Fibroblast of upper back skin (primary cell): ENCODE results near the gene SEC31B.

Experiments used
- DNase-seq: peaks from one replicate; pipeline ENCODE4 v3.0.0-alpha.2; 2013

SEC31B gene

DNA sequence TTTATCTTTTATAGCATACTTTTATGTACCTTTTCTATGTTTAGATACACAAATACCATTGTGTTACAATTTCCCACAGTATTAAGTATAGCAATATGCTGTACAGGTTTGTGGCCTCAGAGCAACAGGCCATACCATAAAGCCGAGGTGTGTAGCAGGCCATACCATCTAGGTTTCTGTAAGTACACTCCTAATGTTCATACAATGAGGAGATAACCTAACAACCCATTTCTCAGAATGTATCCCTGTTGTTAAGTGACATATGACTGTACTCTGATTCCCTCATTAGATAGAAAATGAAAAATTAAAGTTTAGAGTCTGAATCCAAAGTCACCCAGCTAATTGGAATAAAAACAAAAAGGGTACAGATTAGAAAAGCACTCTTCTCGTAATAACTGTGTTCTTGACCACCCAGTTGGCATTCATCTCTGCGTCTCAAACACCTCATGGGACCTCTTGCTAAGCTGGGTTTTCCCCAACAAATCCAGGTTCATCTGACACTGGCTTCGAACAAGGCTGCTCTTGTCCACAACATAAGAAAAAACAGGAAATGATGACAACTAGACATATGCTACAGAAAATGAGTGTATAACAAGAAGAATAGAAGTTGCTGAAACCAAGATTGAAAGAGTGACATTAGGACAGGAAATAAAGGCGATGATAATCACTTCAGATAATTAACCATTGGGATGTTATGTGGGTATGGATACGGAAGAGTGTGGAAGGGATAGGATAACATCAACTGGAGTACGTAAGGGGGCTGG lies 8.6 kb upstream of the SEC31B start:
- DNase-seq = no peak

- DNase-seq = no peak
Measured at GRCh38 chr10:100524638-100525037, 5.0 kb upstream of the SEC31B start.

DNA sequence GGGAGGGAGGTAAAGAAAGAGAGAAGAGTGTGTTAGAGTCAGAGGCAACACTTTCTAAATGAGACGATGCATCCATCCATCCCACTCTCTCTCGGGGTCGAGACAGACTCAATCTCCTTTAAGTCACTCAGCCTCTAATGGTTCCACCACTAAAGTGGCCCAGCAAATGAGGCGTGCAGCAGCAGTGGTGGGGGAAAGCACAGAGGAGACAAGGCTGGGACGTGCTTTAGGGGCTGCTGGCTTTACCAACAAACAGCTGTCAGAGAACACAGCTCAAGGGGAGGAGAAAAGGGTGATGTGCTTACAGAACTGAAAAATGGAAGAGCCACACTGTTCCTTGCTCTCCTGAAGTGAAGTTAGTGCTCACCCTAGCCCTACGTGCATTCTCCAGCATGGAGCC lies 4.5 kb upstream of the SEC31B start:
- DNase-seq = no peak

DNA sequence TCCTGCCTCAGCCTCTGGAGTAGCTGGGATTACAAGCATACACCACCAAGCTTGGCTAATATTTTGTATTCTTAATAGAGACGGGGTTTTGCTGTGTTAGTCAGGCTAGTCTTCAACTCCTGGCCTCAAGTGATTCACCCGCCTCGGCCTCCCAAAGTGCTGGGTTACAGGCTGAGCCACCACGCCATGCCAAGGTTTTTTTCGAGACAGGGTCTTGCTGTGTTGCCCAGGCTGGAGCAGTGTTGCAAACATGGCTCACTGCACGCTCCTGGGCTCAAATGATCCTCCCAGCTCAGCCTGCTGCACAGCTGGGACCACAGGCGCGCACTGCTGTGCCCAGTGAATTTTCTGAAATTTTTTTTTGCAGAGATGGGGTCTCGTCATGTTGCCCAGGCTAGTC lies 3.3 kb upstream of the SEC31B start:
- DNase-seq = no peak

GRCh38 chr10:100522107-100522801 lies 2.6 kb upstream of the SEC31B start:
- DNase-seq = no peak

GRCh38 chr10:100520811-100521210 lies 1.1 kb upstream of the SEC31B start:
- DNase-seq = no peak

GRCh38 chr10:100518761-100519241 lies 860 bp downstream of the SEC31B start:
- DNase-seq = peak; percentile 64

DNA sequence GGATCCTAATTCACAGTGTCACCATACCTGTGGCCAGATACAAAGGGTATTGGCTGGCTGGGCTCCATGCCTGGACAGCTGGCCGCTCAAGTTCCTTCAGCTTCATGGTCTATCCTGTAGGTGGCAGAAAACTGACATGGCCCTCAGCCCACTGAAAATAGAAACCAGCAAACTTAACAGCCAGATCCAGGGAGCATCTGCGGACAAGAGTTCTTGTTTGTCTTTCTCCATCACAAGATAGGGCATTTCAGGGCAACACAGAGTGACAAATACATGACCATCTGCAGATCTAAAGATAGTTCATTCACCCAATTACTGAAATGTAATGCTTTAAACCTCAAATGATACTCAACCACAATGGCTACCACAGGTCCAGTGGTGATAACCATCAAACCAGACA lies 2.8 kb downstream of the SEC31B start:
- no peak for DNase-seq

GRCh38 chr10:100515612-100516011 lies 4.0 kb downstream of the SEC31B start:
- no peak for DNase-seq

DNA sequence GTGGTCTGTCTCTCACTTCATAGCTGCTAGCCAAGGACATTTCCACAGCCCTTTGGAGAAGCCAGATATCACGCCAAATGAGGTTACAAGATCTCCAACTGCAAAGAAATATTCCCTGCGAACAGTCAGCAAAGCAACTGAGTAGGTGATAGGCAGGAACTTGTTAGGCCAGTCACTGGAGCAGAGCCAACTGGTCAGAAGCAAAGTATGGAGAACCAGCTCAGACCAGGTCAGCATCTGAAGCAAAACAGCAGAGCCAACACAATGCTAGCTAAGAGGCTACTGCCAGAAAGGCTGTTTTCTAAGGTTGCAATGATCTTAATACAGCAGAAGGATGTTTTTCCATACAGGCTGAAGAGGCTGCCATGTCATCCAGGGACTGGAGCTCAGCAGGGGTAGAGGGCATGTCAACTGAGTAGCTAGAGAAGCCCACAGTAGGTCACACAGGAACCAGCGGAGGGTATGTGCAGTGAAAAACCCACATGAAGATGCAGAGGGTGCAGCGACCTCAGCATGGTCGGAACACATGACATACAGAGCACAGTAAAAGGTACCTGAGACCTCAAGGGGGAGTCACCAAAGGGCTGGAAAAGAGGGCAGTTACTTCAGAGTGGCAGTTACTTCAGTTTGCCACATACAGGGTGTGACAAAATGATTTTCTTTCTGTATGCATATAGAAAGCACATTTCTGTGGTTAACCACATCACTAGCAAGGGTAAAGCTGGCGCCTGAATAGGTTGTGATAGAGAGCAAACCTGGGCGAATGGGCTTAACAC lies 8.9 kb downstream of the SEC31B start:
- DNase-seq = no peak

GRCh38 chr10:100509241-100509840 lies 10.3 kb downstream of the SEC31B start:
- no peak for DNase-seq

GRCh38 chr10:100508691-100509150 lies 10.9 kb downstream of the SEC31B start:
- DNase-seq = peak; percentile 72

- no peak for DNase-seq
Measured at GRCh38 chr10:100508266-100508665, 11.4 kb downstream of the SEC31B start.

DNA sequence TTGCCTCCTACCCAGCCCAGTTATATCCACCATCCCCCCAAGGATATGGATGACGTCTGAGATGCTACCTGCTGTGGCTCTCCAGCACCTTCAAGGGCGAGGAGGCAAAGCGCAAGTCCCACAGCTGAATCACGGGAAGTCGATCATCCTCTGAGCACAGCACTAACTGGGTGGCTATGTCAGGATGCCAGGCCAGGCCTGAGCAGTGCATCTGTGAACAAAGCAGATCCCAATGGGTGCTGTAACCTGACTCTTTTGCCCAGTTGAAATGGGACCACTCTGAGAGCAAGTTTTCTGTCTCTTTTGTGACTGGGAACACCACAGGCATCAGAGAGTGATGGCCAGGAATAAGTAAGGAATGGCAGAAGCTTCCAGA lies 12.3 kb downstream of the SEC31B start:
- no peak for DNase-seq

DNA sequence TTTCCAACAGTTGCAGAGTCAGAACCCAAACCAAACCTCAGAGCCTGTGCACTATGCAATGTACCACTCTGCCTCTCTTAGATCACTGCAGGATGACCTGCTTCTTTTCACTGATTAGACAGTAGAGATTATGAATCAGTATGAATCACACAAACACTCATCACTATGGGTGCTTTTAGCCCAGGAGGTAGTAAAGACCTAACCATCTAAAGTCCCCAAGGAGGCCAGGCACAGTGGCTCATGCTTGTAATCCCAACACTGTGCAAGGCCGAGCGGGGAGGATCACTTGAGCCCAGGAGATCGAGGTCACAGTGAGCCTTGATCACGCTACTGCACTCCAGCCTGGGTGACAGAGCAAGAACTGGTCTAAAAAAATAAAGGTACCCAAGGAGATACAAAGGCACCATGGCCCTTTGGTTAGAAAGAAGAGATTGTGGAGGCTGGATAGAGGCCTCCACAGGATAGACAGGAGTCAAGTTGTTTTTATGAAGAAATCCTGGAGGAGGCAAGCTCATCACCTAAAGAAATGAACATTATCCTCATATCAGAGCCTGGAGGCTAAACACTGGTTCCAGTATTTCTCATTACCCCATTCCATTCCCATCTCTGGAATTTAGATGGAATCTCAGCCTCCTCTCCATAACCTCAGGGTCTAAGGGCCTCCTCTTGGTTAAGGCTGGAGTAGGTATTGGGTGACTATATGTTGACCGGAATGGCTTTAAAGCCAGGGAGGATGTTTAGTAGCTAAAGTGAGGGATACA lies 12.9 kb downstream of the SEC31B start:
- peak; percentile 76 for DNase-seq

DNA sequence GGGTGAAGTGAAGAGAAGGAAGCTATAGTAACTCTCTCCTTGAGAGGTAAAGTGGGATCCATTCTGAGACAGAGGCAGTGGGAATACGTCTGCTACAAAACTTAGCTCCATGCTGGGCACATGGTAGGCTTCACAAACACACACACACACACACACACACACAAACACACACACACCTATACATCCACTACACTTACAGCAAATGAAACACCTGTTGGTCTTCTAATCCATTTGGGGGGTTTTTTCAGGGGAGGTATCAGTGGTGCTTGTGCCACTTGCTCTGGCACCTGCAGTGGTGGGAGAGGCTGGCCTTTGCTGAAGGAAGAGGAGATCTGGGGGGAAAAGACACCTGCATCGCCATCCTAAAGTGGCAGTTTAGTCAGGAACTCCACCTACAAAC lies 14.5 kb downstream of the SEC31B start:
- DNase-seq = no peak

GRCh38 chr10:100504096-100504495 lies 15.6 kb downstream of the SEC31B start:
- peak; percentile 87 for DNase-seq

DNA sequence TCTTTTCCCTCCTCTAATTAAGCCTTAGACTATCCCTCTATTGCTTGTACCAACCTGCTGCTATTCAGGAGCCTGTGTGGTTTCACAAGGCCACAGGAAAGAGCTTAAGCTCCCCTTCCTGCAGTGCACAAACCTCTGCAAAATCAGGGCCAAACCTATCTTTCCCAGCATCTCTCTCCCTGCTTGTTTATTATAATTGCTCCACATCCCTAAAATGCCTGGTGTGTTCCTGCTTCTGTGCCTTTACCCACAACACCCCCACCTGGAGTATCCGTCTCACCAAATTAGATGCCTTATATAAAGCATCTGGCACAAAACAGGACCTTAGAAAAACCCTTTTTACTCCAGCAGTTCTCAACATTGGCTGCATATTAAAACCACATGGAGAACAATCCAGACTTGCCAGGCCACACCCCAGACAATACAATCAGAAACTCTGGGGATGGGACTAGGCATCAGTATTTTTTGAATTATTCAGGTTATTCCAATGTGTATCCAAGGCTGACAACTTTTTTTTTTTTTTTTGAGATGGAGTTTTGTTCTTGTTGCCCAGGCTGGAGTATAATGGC lies 16.7 kb downstream of the SEC31B start:
- peak; percentile 53 for DNase-seq

DNA sequence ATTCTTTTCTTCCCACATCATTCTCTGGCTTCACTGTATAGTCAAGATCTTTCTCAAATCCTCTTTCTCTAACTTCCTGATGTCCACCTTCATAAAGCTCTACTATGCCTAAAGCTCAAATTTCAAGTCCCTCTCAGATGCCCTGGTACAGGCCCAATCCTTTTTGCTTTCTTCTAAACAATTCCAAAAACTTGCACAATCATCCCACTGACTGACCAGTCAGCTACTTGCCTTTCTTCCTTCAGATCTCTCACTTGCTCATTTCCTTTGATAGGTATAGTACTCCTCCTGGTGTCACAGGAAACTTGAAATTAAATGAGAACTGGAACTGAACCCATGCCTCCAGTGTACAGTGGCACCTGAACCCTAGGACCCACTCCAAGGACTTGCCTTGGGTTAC lies 18.2 kb downstream of the SEC31B start:
- DNase-seq = no peak

DNA sequence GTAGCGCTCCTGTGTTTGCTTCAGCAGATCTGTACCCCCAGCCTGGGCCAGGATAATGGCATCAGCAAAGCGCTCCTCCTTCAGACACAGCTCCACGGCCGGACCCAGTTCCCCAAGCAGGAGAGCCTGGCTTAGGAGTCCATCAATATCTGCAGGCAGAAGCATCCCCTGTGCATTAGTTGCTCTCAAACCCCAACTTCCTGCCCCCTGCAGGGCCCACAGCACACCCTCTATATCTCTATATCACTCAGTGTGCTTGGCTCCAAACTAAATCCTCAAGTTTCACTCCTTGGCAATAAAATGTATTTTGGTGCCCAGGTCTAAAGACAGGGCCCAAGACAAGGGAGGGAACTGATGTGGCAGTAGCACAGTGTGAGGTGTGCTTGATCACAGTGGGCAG lies 21.6 kb downstream of the SEC31B start:
- DNase-seq = no peak

DNA sequence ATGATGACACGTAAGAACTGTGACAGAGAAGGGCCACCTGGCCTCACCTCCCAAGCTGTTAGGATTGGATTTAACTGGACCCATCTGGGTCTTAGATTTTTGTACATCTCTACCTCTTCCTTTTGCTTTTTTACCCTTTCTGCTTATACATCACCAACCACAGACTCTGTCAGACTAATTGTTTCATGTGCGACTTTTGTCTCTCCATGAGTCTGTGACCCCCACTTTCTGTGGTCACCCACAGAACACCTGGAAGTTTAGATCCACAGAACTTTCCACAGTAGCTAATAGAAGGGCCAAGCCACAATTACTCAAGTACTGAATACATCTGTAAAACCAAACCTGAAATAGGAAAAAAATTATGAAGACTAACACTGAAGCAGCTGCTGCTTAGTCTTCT lies 23.1 kb downstream of the SEC31B start:
- DNase-seq = no peak

- DNase-seq = no peak
Measured at GRCh38 chr10:100490531-100490930, 29.1 kb downstream of the SEC31B start.
